Measurements from ENCODE around the gene SULT1E1.

Gene SULT1E1

DNA sequence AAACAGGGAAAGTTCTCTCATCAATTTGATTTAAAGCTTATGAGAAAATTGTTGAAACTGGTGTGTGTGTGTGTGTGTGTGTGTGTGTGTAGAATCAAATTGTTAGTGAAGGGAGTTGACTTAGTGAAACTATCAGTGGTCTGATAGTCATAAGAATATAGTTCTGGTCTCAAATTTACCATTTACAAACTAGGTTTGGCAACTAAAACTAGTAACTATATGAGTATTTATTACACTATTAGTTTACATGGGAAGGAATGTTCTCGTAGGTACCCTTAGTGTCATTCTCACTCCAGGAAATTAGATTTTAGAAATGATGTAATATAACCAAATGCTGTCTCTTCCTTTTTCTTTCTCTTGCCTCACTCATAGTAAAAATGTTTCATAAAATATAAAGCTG is 11.9 kb downstream of the SULT1E1 start:
- H3K4me3 ChIP-seq (ENCODE audit: low read depth, low read length) = no peak overlapping the region
- TF ChIP-seq CTCF (IDR thresholded peaks at IDR 0.05; ENCODE audit: low read depth, low read length) = no peak

DNA sequence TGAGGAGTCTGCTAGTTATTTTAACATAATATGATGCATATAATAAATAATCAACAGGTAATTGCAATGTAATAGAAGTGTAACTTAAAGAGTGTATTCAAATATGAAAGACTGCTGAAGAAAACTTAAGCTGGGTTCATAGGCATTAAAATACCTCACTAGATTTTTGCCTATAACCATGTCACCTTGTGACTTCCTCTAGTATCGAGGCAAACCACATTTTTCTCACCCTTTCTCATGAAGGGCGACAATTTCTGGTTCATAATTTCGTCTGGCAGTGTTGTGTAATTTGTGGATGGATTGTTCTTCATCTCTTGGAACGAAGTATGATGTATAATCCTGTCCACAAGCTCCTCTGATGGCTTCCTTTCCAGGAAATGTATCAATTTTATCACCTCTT is 16.0 kb downstream of the SULT1E1 start:
- TF ChIP-seq CTCF (IDR thresholded peaks at IDR 0.05; ENCODE audit: low read depth, low read length) = no peak
- no peak overlapping the region for H3K4me3 ChIP-seq (ENCODE audit: low read depth, low read length)

DNA sequence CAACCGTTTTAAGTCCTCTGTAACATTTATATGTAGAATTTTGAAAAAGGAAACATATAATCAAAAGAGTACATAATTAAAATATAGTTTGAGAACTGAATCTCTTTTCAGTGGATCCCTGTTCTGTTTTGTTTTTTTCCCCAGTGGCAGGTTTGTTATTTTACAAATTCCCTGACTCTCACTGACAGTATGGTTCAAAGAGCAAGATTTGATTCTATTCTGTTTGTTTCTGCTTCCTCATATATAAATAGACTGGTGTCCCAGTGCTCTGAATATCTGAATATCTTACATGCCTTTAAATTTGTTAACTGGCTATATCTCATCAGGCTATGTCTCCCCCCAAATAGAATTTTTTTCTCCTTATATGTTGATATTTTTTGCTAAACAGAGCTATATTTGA is 16.6 kb downstream of the SULT1E1 start:
- H3K4me3 ChIP-seq (ENCODE audit: low read depth, low read length) = no peak overlapping the region
- TF ChIP-seq CTCF (IDR thresholded peaks at IDR 0.05; ENCODE audit: low read depth, low read length) = no peak

GRCh38 chr4:69838977-69839376 is 21.0 kb downstream of the SULT1E1 start:
- H3K4me3 ChIP-seq (ENCODE audit: low read depth, low read length) = no peak overlapping the region
- no peak for TF ChIP-seq CTCF (IDR thresholded peaks at IDR 0.05; ENCODE audit: low read depth, low read length)

DNA sequence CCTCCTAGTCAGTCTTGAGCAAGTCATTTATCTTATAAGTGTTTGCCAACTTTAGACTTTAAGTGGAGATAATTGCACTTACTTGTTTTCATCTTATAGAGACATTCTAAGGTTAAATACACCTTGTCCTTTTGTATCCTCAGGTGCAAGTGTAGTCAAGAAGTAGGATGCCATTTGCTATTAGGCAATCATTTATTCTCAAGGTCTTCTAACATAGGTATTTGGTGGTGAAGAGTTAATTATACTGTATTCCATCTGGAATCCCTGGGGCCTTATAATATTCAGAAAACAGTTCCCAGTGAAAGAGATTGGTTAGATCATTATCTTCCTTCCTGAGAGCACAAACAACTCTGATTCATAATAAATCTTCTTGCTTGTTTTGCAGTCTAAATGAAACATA is 23.7 kb downstream of the SULT1E1 start:
- TF ChIP-seq CTCF (IDR thresholded peaks at IDR 0.05; ENCODE audit: low read depth, low read length) = no peak
- no peak overlapping the region for H3K4me3 ChIP-seq (ENCODE audit: low read depth, low read length)

DNA sequence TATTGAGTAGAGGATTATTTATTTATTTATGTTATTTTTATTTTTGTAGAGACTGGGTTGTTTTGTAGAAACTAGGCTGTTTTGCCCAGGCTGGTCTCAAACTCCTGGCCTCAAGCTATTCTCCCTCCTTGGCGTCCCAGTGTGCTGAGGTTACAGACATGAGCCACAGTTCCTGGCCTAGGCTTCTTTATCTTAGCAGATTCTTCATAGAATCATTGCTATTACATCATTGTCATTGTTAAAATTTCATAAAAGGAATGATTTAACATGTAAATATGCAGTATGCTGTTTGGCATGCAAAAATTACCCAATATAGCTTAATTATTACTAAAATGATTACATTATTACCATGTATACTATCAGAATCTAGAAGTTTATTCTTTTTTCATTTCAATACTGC is 24.2 kb downstream of the SULT1E1 start:
- no peak overlapping the region for H3K4me3 ChIP-seq (ENCODE audit: low read depth, low read length)
- TF ChIP-seq CTCF (IDR thresholded peaks at IDR 0.05; ENCODE audit: low read depth, low read length) = no peak

DNA sequence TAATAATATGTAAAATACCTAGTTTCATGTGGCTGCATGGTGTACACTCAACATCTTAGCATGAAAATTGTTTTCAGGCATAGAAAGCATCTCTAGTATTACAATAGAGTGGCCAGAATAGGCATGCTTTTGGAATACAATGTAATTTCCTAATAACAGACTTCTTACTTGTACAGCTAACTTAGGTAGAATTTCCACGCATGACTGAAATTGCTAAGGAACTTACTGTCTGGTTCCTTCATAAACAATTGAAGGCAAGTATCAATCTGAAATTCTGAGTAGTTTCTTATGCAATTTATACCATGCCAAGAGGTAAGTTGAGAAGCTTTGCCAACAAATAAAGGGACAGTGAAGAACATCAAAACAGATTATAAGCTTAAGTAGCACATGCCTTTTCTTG is 26.7 kb downstream of the SULT1E1 start:
- no peak for TF ChIP-seq CTCF (IDR thresholded peaks at IDR 0.05; ENCODE audit: low read depth, low read length)
- H3K4me3 ChIP-seq (ENCODE audit: low read depth, low read length) = no peak overlapping the region

Measured in WI38 (cell line).